ENCODE results near the gene SVEP1.

SVEP1 gene

GRCh38 chr9:110429453-110429852 is 150.1 kb downstream of the SVEP1 start (continued):
- no peak for TF ChIP-seq ZBTB10 (tag by site-specific recombination; IDR thresholded peaks at IDR 0.05)
- no peak for TF ChIP-seq ZNF830 (tag by site-specific recombination; IDR thresholded peaks at IDR 0.05; ENCODE audit: low read depth)
- TF ChIP-seq ZNF654 (tag by site-specific recombination; IDR thresholded peaks at IDR 0.05; ENCODE audit: low read depth) = no peak
- no peak for TF ChIP-seq ZNF596 (tag by site-specific recombination; IDR thresholded peaks at IDR 0.05)
- no peak for TF ChIP-seq ZFHX2 (tag by site-specific recombination; conservative IDR thresholded peaks at IDR 0.05)
- TF ChIP-seq GLI2 (tag by site-specific recombination; IDR thresholded peaks at IDR 0.05; ENCODE audit: borderline replicate concordance, low read depth) = no peak

- ChIA-PET CTCF (interaction anchor here (0.6 to 1.9 kb wide), 19 partner anchors 9 to 1931 kb away, joined by 3 to 10 read pairs (median 3); no protein-coding TSS in a partner anchor), POLR2A (no interaction called here)
- Histone ChIP-seq H3K4me1 (ENCODE audit: control insufficient read depth, insufficient read depth, low read length) (no peaks in the 10 kb centered on the region), H3K27ac (ENCODE audit: extremely low read depth, low read depth, low read length) (no peak overlapping the region), H3K4me3 (ENCODE audit: low read depth, low read length) (no peak overlapping the region), H3K36me3 (ENCODE audit: control insufficient read depth in 2 of 2, insufficient read depth in 1 of 2, low read length in 2 of 2) (no peaks in the 10 kb centered on the region), H3K9me3 (ENCODE audit: control insufficient read depth, insufficient read depth, low read depth, low read length) (no peaks in the 10 kb centered on the region)
- TF ChIP-seq ZNF521 (tag by site-specific recombination; IDR thresholded peaks at IDR 0.05) (no peak), PRDM1 (tag by site-specific recombination; IDR thresholded peaks at IDR 0.05) (0 out of 2 replicates have a peak, but pooled peaks have one; percentile 21), KLF17 (tag by site-specific recombination; IDR thresholded peaks at IDR 0.05) (no peak), CTCF (tag by site-specific recombination; IDR thresholded peaks at IDR 0.05) (peak; percentile 16; the same call in 1 of the 2 replicates), ZBTB21 (tag by site-specific recombination; IDR thresholded peaks at IDR 0.05) (no peak), ZNF654 (tag by site-specific recombination; IDR thresholded peaks at IDR 0.05; ENCODE audit: low read depth) (peak; percentile 46), ZBTB26 (tag by site-specific recombination; optimal IDR thresholded peaks at IDR 0.05) (no peak), ATF2 (tag by site-specific recombination; IDR thresholded peaks at IDR 0.05; ENCODE audit: low read depth) (no peak), SP7 (tag by site-specific recombination; IDR thresholded peaks at IDR 0.05) (no peak)
These were observed 151.9 kb downstream of the SVEP1 start for GRCh38 chr9:110427497-110428104.
